SHP77 (cell line): Measurements from ENCODE around the gene TRPT1.

Experiments used
- DNase-seq, 2 experiments: peaks; one replicate each; lab custom pipeline; 2025; lab: John Stamatoyannopoulos, UW

The TRPT1 gene

GRCh38 chr11:64178203-64178602 lies 47.8 kb downstream of the TRPT1 start:
- no peak for DNase-seq

GRCh38 chr11:64176751-64177150 lies 49.2 kb downstream of the TRPT1 start:
- no peak for DNase-seq
